Ramos (cell line): Measurements from ENCODE around the gene MAGED1.

Experiments used
- in situ Hi-C: fragments of 300-500 bp; cut with MboI; formaldehyde crosslinking; loops from one replicate; pipeline ENCODE4 v1.14.3; 2022; ENCODE audit warnings: low sequenced_read_pairs; ENCODE audit not compliant: unreplicated experiment

MAGED1 gene, protein sequence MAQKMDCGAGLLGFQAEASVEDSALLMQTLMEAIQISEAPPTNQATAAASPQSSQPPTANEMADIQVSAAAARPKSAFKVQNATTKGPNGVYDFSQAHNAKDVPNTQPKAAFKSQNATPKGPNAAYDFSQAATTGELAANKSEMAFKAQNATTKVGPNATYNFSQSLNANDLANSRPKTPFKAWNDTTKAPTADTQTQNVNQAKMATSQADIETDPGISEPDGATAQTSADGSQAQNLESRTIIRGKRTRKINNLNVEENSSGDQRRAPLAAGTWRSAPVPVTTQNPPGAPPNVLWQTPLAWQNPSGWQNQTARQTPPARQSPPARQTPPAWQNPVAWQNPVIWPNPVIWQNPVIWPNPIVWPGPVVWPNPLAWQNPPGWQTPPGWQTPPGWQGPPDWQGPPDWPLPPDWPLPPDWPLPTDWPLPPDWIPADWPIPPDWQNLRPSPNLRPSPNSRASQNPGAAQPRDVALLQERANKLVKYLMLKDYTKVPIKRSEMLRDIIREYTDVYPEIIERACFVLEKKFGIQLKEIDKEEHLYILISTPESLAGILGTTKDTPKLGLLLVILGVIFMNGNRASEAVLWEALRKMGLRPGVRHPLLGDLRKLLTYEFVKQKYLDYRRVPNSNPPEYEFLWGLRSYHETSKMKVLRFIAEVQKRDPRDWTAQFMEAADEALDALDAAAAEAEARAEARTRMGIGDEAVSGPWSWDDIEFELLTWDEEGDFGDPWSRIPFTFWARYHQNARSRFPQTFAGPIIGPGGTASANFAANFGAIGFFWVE

GRCh38 chrX:51892921-51893745 lies at the start of gene MAGED1:
Gene MAGED1 (plus strand): TSS chrX:51893623. CDS start chrX:51894305, 682 bp downstream.
- in situ Hi-C loops: no loop called here

- in situ Hi-C loops: no loop called here
These were observed 46.0 kb upstream of the MAGED1 start for GRCh38 chrX:51847463-51847862.

DNA sequence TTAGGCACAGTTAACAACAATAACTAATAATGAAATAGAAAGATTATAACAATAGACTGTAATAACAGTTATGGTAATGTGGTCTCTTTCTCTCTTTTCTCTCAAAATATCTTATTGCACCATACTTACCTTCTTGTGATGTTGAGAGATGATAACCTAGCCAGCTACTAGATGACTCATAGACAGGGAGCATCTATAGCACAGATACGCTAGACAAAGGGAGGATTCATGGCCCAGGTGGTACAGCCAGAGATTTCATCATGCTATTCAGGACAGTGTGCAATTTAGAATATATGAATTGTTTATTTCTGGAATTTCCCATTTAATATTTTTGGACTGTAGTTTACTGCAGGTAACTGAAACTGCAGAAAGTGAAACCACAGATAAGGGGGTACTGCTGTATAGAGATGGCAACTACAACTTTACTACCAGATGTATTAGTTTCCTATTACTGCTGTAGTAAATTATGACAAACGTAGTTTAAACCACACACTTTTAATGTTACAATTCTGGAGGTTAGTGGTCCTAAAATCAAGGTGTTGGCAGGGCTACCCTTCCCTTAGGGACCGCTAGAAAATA lies 41.8 kb upstream of the MAGED1 start:
- in situ Hi-C loops: loop anchor here (25.0 kb wide), 1 partner anchor 214 kb away; no protein-coding TSS in a partner anchor

DNA sequence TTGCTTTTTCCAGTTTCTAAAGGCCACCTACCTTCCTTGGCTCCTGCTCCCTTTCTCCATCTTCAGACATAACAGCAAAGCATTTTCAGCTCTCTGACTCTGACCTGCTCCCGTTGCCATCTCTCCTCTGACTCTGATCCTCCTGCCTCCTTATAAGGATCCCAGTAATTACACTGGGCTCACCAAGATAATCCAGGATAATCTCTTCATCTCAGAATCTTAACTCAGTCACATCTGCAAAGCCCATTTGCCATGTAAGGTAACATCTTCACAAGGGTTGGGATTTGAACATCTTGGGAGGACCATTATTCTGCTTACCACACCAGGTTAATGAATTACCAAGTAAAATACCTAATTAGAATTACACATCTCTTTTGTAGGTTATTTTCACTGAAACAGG lies 41.3 kb upstream of the MAGED1 start:
- in situ Hi-C loops: loop anchor here (25.0 kb wide), 1 partner anchor 215 kb away; no protein-coding TSS in a partner anchor

DNA sequence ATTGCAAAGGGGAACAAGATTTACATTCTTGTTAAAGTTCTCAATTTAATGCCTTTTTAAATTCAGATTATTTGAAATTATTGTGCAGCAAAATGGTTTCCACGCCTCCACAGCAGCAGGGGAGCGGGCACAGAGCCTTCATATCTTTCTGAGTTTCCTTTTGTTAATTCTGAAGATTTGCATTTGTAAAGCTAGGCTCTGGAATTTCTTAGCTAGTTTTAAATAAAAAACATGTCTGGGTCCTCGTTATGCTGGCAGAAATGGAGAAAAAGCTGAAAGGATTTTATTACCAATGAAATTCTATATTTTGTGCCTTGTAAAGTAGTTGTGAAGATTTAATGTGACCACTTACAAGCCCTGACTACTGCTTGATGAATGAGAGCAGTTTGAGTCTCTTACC lies 40.8 kb upstream of the MAGED1 start:
- in situ Hi-C loops: loop anchor here (25.0 kb wide), 1 partner anchor 215 kb away; no protein-coding TSS in a partner anchor

DNA sequence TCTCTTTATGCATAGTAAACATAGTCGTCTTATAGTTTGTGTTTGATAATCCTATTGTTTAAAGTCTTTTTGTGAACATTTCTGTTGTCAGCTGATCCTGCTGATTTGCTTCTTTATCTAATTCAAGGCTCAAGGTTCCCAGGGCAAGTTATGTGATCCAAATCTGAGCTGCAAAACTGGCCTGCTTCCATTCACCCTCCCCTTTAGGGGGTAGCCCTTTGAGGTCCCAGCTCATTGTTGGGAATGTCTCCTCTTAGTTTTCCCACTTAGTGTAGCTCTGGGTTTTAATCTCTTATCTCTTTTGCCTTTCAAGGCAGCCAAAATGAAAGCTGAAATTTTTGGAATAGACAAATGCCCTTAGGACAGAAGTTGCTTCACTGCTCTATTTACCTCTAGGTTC lies 40.2 kb upstream of the MAGED1 start:
- in situ Hi-C loops: loop anchor here (25.0 kb wide), 1 partner anchor 216 kb away; no protein-coding TSS in a partner anchor

DNA sequence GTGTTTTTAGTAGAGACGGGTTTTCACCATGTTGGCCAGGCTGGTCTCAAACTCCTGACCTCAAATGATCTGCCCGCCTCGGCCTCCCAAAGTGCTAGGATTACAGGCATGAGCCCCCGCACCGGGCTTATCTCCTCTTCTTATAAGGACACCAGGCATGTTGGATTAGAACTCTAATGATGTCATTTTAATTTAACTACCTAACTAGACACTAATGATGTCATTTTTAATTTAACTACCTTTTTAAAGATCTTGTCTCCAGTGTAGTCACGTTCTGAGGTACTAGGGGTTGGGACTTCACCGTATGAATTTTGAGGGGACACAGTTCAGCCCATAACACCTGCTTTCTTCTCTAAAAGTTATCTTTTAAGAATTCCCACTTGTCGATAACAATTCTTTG lies 37.7 kb upstream of the MAGED1 start:
- in situ Hi-C loops: loop anchor here (25.0 kb wide), 1 partner anchor 218 kb away; no protein-coding TSS in a partner anchor

- in situ Hi-C loops: loop anchor here (25.0 kb wide), 1 partner anchor 220 kb away; no protein-coding TSS in a partner anchor
These were observed 36.2 kb upstream of the MAGED1 start for GRCh38 chrX:51857159-51857733.

- in situ Hi-C loops: loop anchor here (25.0 kb wide), 1 partner anchor 223 kb away; no protein-coding TSS in a partner anchor
These were observed 32.7 kb upstream of the MAGED1 start for GRCh38 chrX:51860679-51861078.

DNA sequence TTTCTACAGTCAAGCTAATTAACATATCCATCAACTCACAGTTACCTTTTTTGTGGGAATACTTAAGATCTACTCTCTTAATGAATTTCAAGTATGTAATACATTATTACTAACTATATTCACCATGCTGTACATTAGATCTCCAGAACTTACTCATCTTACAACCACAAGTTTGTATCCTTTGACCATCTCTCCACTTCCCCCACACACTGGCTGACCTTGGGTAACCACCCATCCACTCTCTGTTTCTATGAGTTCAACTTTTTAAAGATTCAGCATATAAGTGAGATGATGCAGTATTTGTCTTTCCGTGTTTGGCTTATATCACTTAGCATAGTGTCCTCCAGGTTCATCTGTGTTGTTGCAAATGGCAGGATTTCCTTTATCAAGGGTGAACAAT lies 30.5 kb upstream of the MAGED1 start:
- in situ Hi-C loops: loop anchor here (25.0 kb wide), 1 partner anchor 226 kb away; no protein-coding TSS in a partner anchor

DNA sequence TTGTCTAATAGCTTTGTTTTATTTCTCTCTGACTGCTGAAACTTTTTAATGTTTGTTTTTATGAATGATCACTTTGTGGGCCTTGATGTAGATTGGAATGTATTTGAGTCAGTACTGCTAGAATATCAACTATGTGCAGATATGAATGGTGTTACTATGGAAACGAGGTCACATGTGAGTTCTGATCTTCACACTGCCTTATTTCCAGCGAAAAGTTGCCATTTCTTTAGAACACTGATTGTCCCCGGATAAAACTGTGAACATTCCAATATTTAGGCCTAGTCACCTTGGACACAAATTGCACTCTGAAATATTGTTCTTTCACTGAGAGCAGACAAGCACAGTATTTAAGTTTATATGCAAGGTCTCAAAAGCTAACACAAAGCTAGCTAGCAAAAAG lies 27.2 kb upstream of the MAGED1 start:
- in situ Hi-C loops: loop anchor here (25.0 kb wide), 1 partner anchor 229 kb away; no protein-coding TSS in a partner anchor

DNA sequence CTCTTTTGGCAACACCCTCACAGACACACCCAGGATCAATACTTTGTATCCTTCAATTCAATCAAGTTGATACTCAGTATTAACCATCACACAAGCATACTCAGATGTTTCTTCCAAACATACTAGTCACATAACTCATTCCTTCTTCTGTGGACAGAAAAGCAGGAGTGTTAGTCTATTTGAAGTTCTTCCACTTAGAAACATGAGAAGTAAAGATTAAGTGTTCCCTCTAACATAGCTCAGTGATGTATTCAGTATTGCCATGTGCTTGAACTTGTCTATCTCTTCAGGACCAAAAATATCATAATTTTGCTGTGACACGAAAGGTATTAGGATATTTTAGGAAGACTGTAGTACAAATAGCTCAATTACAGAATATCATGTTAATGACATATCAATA lies 25.8 kb upstream of the MAGED1 start:
- in situ Hi-C loops: loop anchor here (25.0 kb wide), 1 partner anchor 230 kb away; no protein-coding TSS in a partner anchor

GRCh38 chrX:51870354-51870753 lies 23.1 kb upstream of the MAGED1 start:
- in situ Hi-C loops: loop anchor here (25.0 kb wide), 1 partner anchor 233 kb away; no protein-coding TSS in a partner anchor

GRCh38 chrX:51874123-51874522 lies 19.3 kb upstream of the MAGED1 start:
- in situ Hi-C loops: loop anchor here (25.0 kb wide), 1 partner anchor 237 kb away; no protein-coding TSS in a partner anchor

GRCh38 chrX:51876441-51876840 lies 17.0 kb upstream of the MAGED1 start:
- in situ Hi-C loops: no loop called here

DNA sequence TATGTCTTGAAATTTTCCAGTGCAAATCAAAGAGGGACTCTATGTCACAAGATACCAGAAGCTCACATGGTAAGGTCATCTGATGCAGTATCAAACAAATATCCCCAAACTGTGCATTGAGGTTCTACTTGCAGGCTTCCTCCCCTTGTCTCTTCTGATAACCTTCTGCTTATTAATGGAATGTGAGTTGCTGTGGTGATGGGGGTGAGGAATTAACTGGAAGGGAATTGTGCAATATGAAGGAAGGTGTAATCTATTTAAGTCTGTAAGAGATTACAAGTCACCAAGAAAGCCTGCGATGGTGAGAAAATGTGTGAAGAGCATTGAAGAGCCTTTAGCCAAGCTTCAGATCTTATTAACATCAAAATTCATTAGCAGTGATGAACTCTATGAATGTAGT lies 15.4 kb upstream of the MAGED1 start:
- in situ Hi-C loops: no loop called here

- in situ Hi-C loops: no loop called here
These were observed 3.6 kb upstream of the MAGED1 start for GRCh38 chrX:51889851-51890250.

DNA sequence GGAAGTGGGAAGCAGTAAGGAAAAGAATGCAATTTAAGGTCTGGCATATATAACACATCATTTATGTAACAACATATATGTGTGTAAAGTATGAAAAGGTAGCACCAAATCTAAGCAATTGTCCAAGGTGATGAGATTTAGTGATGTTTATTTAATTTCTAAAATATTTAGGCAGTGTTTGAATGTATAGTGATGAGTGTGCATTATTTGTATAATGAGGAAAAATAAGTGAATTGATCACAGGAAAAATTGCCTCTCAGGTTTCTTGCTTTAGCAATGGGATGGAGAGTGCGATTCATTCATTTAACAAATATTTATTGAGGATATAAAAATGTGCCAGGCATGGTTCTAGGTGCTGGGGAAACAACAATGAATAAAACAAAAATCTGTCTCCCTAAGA lies 2.2 kb upstream of the MAGED1 start:
- in situ Hi-C loops: no loop called here
